ENCODE measurements around the gene RASSF7. TPM values are rescaled to one million over a fixed set of nuclear protein-coding genes. Genes with fewer than 3 reads are reported as not detected.

RASSF7 gene
- total RNA-seq, 2 experiments from 2014 or later = 14.1 to 15.7 TPM

DNA sequence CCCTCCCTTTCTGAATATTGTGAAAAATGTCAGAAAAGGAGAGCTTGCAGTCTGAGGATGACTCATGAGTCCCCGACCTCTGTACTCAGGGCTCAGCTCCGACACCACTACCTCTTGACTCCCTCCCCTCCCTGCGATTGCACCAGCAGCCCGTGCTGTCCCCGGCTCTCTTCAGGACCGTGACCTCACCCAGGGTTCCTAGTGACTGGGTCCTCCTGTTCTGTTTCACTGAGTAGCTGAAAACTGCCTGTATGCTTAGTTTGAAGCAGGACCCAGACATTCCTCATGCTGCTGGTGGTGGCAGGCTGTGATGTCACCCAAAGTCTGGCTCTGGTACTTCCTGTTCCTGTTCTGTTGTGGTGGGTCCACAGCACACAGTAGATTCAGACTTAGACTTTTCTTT is 27.2 kb downstream of the RASSF7 start:
- Mint-ChIP-seq H3K27me3 (no peaks in the 10 kb centered on the region), H3K36me3 (ENCODE audit: low read depth) (peaks cover 77% of the 10 kb centered on the region), H3K27ac (peak overlapping the region; percentile 96), H3K4me3 (peak overlapping the region; percentile 56), H3K4me1 (ENCODE audit: low read depth) (peaks cover 22% of the 10 kb centered on the region), H3K9me3 (no peaks in the 10 kb centered on the region)
- Histone ChIP-seq H3K27me3 (ENCODE audit: control insufficient read depth in 1 of 2, insufficient read depth in 2 of 2, low read length in 2 of 2) (no peaks in the 10 kb centered on the region), H3K4me1 (ENCODE audit: insufficient read depth, low read length) (peaks cover 20% of the 10 kb centered on the region), H3K9me3 (ENCODE audit: control insufficient read depth in 1 of 2, insufficient read depth in 1 of 2, low read length in 2 of 2) (no peaks in the 10 kb centered on the region), H3K4me3 (ENCODE audit: low read length) (no peak overlapping the region), H3K27ac (ENCODE audit: low read depth in 1 of 2, low read length in 2 of 2) (peak overlapping the region; percentile 51 to 77), H3K36me3 (ENCODE audit: insufficient read depth, low read length) (peaks cover 64% of the 10 kb centered on the region)
- CTCF ChIA-PET = interaction anchor here (1.1 kb wide), 1 partner anchor 33 kb away, joined by 6 read pairs; no protein-coding TSS in a partner anchor
- intact Hi-C loops (cut with DNase I, micrococcal nuclease) = loop anchor here in 1 of 2 experiments (2.0 kb wide), 1 partner anchor 19 kb away; no protein-coding TSS in a partner anchor
- TF ChIP-seq, protein P1, sequence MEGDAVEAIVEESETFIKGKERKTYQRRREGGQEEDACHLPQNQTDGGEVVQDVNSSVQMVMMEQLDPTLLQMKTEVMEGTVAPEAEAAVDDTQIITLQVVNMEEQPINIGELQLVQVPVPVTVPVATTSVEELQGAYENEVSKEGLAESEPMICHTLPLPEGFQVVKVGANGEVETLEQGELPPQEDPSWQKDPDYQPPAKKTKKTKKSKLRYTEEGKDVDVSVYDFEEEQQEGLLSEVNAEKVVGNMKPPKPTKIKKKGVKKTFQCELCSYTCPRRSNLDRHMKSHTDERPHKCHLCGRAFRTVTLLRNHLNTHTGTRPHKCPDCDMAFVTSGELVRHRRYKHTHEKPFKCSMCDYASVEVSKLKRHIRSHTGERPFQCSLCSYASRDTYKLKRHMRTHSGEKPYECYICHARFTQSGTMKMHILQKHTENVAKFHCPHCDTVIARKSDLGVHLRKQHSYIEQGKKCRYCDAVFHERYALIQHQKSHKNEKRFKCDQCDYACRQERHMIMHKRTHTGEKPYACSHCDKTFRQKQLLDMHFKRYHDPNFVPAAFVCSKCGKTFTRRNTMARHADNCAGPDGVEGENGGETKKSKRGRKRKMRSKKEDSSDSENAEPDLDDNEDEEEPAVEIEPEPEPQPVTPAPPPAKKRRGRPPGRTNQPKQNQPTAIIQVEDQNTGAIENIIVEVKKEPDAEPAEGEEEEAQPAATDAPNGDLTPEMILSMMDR (IDR thresholded peaks at IDR 0.05) = no peak
- DNase-seq = peak; percentile 40 to 89 (median 71)
- peak; percentile 91 for ATAC-seq (ENCODE audit: poor library complexity)
- POLR2A ChIA-PET = interaction anchor here (1.3 to 3.0 kb wide), 3 partner anchors 9 to 26 kb away, joined by 4 to 17 read pairs (median 9); partner anchors contain the start of gene PHRF1

DNA sequence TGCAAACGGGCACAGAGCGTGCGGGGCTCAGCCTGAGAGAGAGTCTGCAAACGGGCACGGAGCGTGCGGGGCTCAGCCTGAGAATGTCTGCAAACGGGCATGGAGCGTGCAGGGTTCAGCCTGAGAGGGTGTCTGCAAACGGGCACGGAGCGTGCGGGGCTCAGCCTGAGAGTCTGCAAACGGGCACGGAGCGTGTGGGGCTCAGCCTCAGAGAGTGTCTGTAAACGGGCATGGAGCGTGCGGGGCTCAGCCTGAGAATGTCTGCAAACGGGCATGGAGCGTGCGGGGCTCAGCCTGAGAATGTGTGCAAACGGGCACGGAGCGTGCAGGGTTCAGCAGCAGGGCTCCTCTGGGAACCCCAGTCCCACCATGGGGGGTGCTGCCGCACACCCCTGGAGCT is 29.0 kb downstream of the RASSF7 start:
- Histone ChIP-seq H3K27me3 (ENCODE audit: control insufficient read depth in 1 of 2, insufficient read depth in 2 of 2, low read length in 2 of 2) (no peaks in the 10 kb centered on the region), H3K36me3 (ENCODE audit: insufficient read depth, low read length) (peaks cover 66% of the 10 kb centered on the region), H3K4me3 (ENCODE audit: low read length) (no peak overlapping the region), H3K27ac (ENCODE audit: low read depth in 1 of 2, low read length in 2 of 2) (no peak overlapping the region), H3K4me1 (ENCODE audit: insufficient read depth, low read length) (peaks cover 20% of the 10 kb centered on the region), H3K9me3 (ENCODE audit: control insufficient read depth in 1 of 2, insufficient read depth in 1 of 2, low read length in 2 of 2) (no peaks in the 10 kb centered on the region)
- TF ChIP-seq, protein P1 (IDR thresholded peaks at IDR 0.05) = no peak
- H3K27ac Mint-ChIP-seq = peak overlapping the region; percentile 96
- no peaks in the 10 kb centered on the region for H3K27me3 Mint-ChIP-seq
- CTCF ChIA-PET = no interaction called here
- DNase-seq (no peak), ATAC-seq (ENCODE audit: poor library complexity) (no peak)
- peaks cover 83% of the 10 kb centered on the region for H3K36me3 Mint-ChIP-seq (ENCODE audit: low read depth)
- peaks cover 22% of the 10 kb centered on the region for H3K4me1 Mint-ChIP-seq (ENCODE audit: low read depth)
- H3K9me3 Mint-ChIP-seq = no peaks in the 10 kb centered on the region
- intact Hi-C loops (cut with DNase I, micrococcal nuclease) = loop anchor here in 1 of 2 experiments (2.0 kb wide), 1 partner anchor 21 kb away; no protein-coding TSS in a partner anchor
- no peak overlapping the region for H3K4me3 Mint-ChIP-seq
- POLR2A ChIA-PET = interaction anchor here (1.3 kb wide), 1 partner anchor 14 kb away, joined by 3 read pairs; the partner anchor contains the start of gene PHRF1

DNA sequence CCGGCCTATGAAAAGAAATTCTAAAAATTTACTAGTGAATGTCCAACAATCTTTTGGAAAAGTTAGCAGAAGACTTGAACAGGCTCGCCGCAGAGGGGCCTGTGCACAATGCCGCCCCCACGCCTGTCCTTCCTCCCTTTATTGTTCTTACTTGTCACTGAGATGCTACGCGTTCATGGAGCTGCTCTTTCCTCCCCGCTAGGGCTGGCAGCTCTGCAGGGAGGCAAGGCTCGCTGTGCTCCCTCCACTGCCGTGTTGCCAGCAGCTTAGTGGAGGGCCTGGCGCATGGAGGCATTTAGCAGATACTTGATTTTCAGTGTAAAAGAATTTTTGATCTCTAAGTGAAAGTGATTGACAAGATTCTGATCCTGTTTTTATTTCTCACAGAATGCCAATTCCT is 30.2 kb downstream of the RASSF7 start:
- H3K27ac Mint-ChIP-seq = peak overlapping the region; percentile 68
- no peak overlapping the region for H3K4me3 ChIP-seq (ENCODE audit: low read length)
- POLR2A ChIA-PET = interaction anchor here (0.6 to 1.3 kb wide), 3 partner anchors 9 to 218 kb away, joined by 3 to 5 read pairs (median 3); partner anchors contain the start of gene PHRF1
- H3K27me3 Mint-ChIP-seq = no peaks in the 10 kb centered on the region
- no peak overlapping the region for H3K4me3 Mint-ChIP-seq
- peaks cover 94% of the 10 kb centered on the region for H3K36me3 Mint-ChIP-seq (ENCODE audit: low read depth)
- DNase-seq (no peak), ATAC-seq (ENCODE audit: poor library complexity) (no peak)
- intact Hi-C loops (cut with DNase I, micrococcal nuclease) = no loop called here
- H3K27ac ChIP-seq (ENCODE audit: low read depth in 1 of 2, low read length in 2 of 2) = no peak overlapping the region
- no peaks in the 10 kb centered on the region for H3K9me3 ChIP-seq (ENCODE audit: control insufficient read depth in 1 of 2, insufficient read depth in 1 of 2, low read length in 2 of 2)
- CTCF ChIA-PET = interaction anchor here (1.0 kb wide), 1 partner anchor 36 kb away, joined by 3 read pairs; no protein-coding TSS in a partner anchor
- H3K4me1 ChIP-seq (ENCODE audit: insufficient read depth, low read length) = peaks cover 21% of the 10 kb centered on the region
- H3K9me3 Mint-ChIP-seq = no peaks in the 10 kb centered on the region
- H3K27me3 ChIP-seq (ENCODE audit: control insufficient read depth in 1 of 2, insufficient read depth in 2 of 2, low read length in 2 of 2) = no peaks in the 10 kb centered on the region
- TF ChIP-seq, protein P1 (IDR thresholded peaks at IDR 0.05) = no peak
- H3K4me1 Mint-ChIP-seq (ENCODE audit: low read depth) = peaks cover 21% of the 10 kb centered on the region
- H3K36me3 ChIP-seq (ENCODE audit: insufficient read depth, low read length) = peaks cover 72% of the 10 kb centered on the region

All from CD4-positive, alpha-beta T cell (primary cell).